GM10266 (cell line): ENCODE measurements around the gene GNA14.

ENCODE experiments used
- DNase-seq: peaks from one replicate; pipeline ENCODE4 v3.0.0; 2012; ENCODE audit errors: extremely low spot score
- CTCF ChIP-seq: IDR thresholded peaks from 2 replicates; pipeline ENCODE4 v1.5.1; 2012; ENCODE audit warnings: mild to moderate bottlenecking, low read depth; ENCODE audit not compliant: control insufficient read depth, insufficient read depth; ENCODE audit errors: missing control alignments

Gene GNA14

DNA sequence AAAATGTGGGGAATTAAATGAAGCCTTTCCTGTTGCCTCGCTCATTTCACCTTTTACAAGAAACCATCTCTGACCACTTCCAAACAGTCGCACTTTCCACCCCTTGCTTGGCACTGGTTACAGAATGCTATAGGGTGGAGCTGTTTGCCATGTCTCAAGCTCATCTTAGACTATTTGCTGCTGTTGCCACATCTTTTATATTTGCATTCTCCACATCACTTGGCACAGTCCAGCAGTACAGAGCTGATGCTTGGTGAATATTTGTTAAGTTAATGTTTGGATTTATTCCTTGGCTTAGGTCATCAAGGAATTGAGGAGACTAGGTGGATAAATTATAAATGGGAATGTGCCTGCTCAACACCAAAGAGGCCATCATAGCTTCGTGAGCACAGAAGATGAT is 53.2 kb downstream of the GNA14 start:
- TF ChIP-seq CTCF = no peak
- no peak for DNase-seq

GRCh38 chr9:77593528-77593927 is 54.6 kb downstream of the GNA14 start:
- no peak for DNase-seq
- no peak for TF ChIP-seq CTCF

DNA sequence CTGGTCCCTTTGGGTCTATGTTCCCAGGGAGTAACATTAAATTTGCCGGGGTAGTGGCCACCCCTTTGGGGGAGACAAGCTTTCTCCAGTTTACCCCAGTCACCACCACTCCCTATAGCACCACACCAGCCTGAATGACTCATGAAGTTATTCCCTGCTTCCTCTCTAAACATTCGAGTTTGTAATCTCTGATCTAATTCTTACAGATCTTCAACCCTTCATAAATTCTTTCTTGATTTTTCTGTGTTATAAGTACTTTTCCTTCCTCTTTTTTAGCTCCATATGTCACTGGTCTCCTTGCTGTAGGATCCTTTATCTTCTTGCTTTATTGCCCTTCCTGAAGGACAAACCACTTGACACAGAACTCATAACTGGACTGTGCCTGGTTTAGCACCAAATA is 55.6 kb downstream of the GNA14 start:
- no peak for DNase-seq
- no peak for TF ChIP-seq CTCF

DNA sequence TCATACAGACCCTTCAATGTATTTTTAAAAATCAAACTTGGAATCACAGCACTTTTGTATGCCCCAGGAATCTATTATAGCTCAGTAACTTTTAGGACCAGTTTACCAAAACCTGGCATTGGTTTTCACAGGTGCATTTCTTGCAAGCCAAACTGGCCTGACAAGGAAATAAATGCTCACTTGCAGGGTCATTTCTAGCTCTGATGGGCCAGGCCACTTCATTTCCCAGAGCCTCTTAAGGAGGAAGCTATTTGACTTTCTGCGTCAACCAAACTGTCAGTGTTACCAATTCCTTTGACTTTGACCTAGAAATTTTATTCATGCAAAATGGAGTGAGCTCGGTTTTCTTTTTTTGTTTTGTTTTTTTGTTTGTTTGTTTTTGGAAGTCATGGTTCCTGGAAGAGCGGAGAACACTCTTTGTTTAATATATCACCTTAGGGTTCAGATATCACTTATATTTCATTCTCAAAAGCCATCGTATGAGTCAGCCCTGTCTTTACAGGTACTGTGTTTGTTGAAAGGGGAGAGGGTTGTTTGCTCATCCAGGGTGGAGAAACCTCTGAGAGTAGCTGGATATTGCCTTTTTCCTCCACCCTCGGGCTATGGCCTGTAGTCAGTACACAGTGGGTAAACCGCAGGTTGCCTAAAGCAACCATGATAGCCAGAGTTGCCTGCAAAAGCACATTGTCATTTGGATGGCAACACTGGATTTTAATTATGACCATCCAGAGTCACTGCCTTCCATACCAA is 58.9 kb downstream of the GNA14 start:
- no peak for TF ChIP-seq CTCF
- DNase-seq = no peak

- DNase-seq = no peak
- no peak for TF ChIP-seq CTCF
These were observed 59.7 kb downstream of the GNA14 start for GRCh38 chr9:77588271-77588937.

GRCh38 chr9:77587851-77588250 is 60.3 kb downstream of the GNA14 start:
- no peak for TF ChIP-seq CTCF
- no peak for DNase-seq

DNA sequence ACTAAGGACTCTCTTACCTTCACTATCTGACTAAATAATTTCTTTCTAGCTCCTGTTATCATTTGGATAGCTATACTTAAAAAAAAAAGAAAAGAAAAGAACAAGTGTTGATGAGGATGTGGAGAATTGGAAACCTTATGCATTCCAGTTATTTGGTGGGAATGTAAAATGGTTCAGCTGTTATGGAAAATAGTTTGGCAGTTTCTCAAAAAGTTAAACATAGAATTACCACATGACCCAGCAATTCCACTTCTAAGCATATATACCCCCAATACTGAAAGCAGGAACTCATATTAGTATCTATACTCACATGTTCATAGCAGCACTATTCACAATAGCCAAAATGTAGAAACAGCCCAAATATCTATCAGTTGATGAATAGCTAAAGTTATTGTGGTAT is 61.1 kb downstream of the GNA14 start:
- no peak for TF ChIP-seq CTCF

More for the DNA sequence above, 61.1 kb downstream of the GNA14 start:
- no peak for DNase-seq
